ENCODE measurements around the gene CYP4X1. TPM values are rescaled to one million over a fixed set of nuclear protein-coding genes. Genes with fewer than 3 reads are reported as not detected.
"Not testable (repeated sequence)": the region's sequence is repeated elsewhere in the genome, so short reads cannot be mapped to it uniquely, and the experiment has no call there.

The CYP4X1 gene
- total RNA-seq: 0.38 and 0.89 TPM in 2 replicates
- long read RNA-seq, partial matches to known transcripts: 0 of 4 reads
- long read RNA-seq, other reads (novel, unspliced or antisense): 0 of 4 reads

- Mint-ChIP-seq H3K27ac (ENCODE audit: unreplicated experiment) (no peak within 1 kb of the TSS), H3K4me1 (ENCODE audit: unreplicated experiment) (peaks cover 14% of the 10 kb centered on the region), H3K27me3 (ENCODE audit: unreplicated experiment) (peaks cover 24% of the 10 kb centered on the region), H3K4me3 (ENCODE audit: unreplicated experiment) (peak within 1 kb of the TSS; percentile 51), H3K9me3 (ENCODE audit: unreplicated experiment) (no peaks in the 10 kb centered on the region), H3K36me3 (ENCODE audit: unreplicated experiment) (no peaks in the 10 kb centered on the region)
- TF ChIP-seq CTCF (IDR thresholded peaks at IDR 0.05): no peak
- DNase-seq (ENCODE audit: extremely low spot score, unreplicated experiment): no peak
Observed at GRCh38 chr1:47023268-47024140, at the start of gene CYP4X1. TSS of gene CYP4X1 (plus strand) at chr1:47023669. CDS start at chr1:47023818, 149 bp downstream.

DNA sequence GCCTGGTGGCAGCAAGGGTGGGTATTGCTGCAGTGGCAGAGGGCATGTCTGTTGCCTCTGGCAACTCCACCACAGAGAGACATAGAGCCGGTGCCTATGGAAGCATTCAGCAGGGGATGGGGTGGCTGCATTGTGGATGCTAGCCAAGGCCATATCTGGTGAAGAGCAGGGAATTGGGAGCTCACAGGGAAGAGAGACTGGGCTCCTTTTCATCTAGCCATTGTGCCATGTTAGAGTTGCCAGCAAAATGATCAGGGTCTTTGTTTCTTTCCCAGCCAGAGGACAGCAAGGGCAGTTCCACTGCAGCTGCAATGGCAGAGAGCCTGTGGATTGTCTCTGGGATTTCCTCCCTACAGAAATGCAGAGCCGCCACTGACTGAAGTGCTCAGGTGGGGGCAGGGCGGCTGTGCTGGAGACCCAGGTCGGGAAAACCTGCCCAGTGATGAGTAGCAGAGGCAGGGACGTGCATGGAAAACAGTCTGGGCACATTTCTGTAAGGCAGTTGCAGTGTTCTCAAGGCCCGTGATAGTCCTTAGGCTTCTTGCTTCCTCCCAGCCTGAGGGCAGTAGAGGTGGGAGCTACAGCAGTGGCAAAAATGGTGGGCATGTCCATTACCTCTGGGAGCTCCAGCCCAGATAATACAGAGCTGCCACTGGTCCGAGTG is 40.2 kb upstream of the CYP4X1 start:
- no peak overlapping the region for H3K4me3 Mint-ChIP-seq (ENCODE audit: unreplicated experiment)
- peaks cover 10% of the 10 kb centered on the region for H3K27me3 Mint-ChIP-seq (ENCODE audit: unreplicated experiment)
- H3K4me1 Mint-ChIP-seq (ENCODE audit: unreplicated experiment): peaks cover 3% of the 10 kb centered on the region
- TF ChIP-seq CTCF (IDR thresholded peaks at IDR 0.05): no peak
- no peaks in the 10 kb centered on the region for H3K36me3 Mint-ChIP-seq (ENCODE audit: unreplicated experiment)
- peaks cover 16% of the 10 kb centered on the region for H3K9me3 Mint-ChIP-seq (ENCODE audit: unreplicated experiment)
- DNase-seq (ENCODE audit: extremely low spot score, unreplicated experiment): no peak
- no peak overlapping the region for H3K27ac Mint-ChIP-seq (ENCODE audit: unreplicated experiment)

DNA sequence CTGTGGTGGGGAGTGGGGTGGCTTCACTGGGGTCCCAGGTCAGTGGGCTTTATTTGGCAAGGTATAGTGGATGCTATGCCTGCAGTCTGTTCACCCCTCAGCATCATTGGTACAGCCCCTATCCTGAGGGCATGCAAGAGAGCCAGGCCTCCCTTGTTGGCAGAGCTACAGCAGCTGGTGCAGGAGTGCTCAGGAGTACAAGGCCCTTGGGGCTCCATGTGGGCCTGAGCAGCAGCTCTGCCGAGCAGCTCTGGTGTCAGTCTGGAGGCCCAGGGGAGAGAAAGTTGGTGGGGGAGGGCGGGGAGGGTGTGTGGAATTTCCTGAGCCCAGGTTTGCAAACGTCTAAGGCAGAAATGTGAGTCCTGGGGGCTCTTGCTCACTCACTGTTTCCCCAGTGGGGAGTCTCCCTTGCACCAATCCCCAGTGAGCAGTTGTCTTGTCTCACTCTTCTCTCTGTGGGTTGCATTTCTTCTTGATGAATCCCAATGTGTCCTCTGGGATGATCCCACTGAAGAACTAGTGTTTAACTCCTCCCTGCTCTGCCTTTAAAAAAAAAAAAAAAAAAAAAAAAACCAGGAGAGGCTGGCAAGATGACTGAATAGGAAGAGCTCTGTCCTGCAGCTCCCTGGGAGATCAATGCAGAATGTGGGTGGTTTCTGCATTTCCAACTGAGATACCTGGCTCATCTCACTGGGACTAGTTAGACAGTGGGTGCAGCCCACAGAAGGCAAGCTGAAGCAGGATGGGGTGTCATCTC is 39.5 kb upstream of the CYP4X1 start:
- H3K36me3 Mint-ChIP-seq (ENCODE audit: unreplicated experiment): no peaks in the 10 kb centered on the region
- no peak for TF ChIP-seq CTCF (IDR thresholded peaks at IDR 0.05)
- peaks cover 3% of the 10 kb centered on the region for H3K4me1 Mint-ChIP-seq (ENCODE audit: unreplicated experiment)
- H3K9me3 Mint-ChIP-seq (ENCODE audit: unreplicated experiment): peaks cover 14% of the 10 kb centered on the region
- H3K27ac Mint-ChIP-seq (ENCODE audit: unreplicated experiment): no peak overlapping the region
- H3K4me3 Mint-ChIP-seq (ENCODE audit: unreplicated experiment): no peak overlapping the region
- H3K27me3 Mint-ChIP-seq (ENCODE audit: unreplicated experiment): peaks cover 10% of the 10 kb centered on the region
- DNase-seq (ENCODE audit: extremely low spot score, unreplicated experiment): no peak

- H3K4me3 Mint-ChIP-seq (ENCODE audit: unreplicated experiment); H3K27ac Mint-ChIP-seq (ENCODE audit: unreplicated experiment); H3K36me3 Mint-ChIP-seq (ENCODE audit: unreplicated experiment); H3K9me3 Mint-ChIP-seq (ENCODE audit: unreplicated experiment); H3K4me1 Mint-ChIP-seq (ENCODE audit: unreplicated experiment); DNase-seq (ENCODE audit: extremely low spot score, unreplicated experiment); H3K27me3 Mint-ChIP-seq (ENCODE audit: unreplicated experiment): not testable (repeated sequence)
Observed at GRCh38 chr1:46990541-46990940, 32.9 kb upstream of the CYP4X1 start.

DNA sequence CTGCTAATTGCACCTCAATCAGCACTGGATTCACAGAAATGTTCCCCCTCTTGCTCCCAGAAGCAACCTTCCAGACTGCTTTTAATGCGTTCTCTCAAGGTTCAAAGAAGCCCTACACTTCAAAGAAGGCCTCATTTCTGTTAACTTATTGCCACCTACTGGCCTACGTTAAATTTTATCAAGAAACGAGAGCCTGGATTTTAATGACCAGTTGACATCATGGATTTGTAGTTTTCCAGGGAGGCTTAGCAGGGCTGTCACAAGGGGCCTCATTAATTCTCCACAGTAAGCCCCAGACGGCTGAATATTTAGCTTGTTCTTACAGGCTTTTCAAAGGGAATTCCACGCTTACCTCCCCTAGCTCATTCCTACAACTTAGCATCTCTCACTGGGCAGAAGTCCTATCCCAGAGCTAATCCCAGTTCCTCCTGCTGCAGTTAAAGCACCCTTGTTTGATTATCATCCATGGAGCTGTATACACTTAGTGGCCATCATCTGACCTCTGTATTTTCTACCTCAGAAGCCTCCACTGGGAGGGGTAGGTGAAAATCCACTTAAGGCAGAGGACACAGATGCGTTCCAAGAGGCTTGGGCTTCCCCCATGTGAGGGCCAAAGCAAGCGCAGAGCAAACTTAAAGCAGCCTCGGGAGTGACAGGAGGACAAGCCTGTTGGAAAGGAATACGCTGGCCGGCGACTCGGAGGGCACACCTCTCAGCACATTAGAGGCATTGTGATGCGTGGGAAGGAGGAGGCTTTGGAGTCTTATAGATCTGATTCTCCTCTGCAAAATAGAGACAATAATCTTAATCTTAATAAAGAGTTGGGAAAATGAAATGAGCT is 32.2 kb upstream of the CYP4X1 start:
- H3K9me3 Mint-ChIP-seq (ENCODE audit: unreplicated experiment): no peaks in the 10 kb centered on the region
- H3K4me3 Mint-ChIP-seq (ENCODE audit: unreplicated experiment): no peak overlapping the region
- DNase-seq (ENCODE audit: extremely low spot score, unreplicated experiment): no peak
- H3K4me1 Mint-ChIP-seq (ENCODE audit: unreplicated experiment): no peaks in the 10 kb centered on the region
- no peaks in the 10 kb centered on the region for H3K36me3 Mint-ChIP-seq (ENCODE audit: unreplicated experiment)
- H3K27ac Mint-ChIP-seq (ENCODE audit: unreplicated experiment): no peak overlapping the region
- peak; percentile 18 for TF ChIP-seq CTCF (IDR thresholded peaks at IDR 0.05)
- H3K27me3 Mint-ChIP-seq (ENCODE audit: unreplicated experiment): peaks cover 7% of the 10 kb centered on the region

Data from osteocyte (in vitro differentiated cells).